Right forelimb (tissue), 1 donor: ENCODE results near the gene SPOCK1.
"Not testable (repeated sequence)": the region's sequence is repeated elsewhere in the genome, so short reads cannot be mapped to it uniquely, and the experiment has no call there.

Experiments
- DNase-seq: peaks from one replicate; pipeline ENCODE4 v3.0.0-alpha.2; 2018

SPOCK1 gene

DNA sequence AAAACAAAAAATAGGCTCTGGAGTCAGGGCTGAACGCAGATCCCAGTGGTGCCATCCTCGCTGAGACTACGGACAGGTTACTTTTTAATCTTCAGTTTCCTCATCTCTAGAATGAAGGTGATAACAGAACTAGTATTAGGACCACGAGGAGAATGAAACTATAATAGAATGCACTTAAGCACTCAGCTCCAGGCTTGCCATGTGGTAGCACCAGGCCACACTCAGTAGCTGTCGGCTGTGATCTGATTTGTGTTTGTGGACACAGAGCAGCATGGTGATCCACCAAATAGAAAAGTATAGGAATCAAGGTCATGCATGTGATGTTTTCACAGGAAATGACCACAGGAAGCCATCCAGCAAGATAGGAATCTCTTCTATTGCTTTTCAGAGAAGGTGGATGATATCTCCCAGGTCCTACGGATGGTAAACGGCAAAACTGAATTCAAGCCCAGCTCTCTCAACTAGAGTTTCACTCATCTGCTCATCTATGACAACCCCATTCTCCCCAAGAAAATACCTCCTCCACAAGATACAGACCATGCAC, 498.0 kb downstream of the SPOCK1 start:
- DNase-seq: no peak

DNA sequence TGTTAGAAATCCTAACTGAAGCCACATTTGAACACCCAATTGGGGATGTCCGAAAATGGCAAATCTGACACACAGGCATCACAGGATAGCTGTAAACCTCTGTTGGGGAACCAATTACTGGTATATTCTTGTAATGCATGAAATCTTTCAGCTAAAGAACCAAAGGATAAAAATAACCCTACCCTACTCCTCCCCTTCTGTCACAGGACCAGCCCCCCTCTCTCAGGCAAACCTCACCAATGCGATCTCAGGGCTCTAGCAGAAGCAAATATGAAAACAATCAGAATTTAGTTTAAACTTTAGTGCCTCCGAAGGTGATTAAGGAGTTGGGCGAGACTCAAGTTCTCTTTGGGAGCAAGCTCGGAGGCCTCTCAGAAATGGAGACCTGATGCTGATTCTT, 499.3 kb downstream of the SPOCK1 start:
- no peak for DNase-seq

DNA sequence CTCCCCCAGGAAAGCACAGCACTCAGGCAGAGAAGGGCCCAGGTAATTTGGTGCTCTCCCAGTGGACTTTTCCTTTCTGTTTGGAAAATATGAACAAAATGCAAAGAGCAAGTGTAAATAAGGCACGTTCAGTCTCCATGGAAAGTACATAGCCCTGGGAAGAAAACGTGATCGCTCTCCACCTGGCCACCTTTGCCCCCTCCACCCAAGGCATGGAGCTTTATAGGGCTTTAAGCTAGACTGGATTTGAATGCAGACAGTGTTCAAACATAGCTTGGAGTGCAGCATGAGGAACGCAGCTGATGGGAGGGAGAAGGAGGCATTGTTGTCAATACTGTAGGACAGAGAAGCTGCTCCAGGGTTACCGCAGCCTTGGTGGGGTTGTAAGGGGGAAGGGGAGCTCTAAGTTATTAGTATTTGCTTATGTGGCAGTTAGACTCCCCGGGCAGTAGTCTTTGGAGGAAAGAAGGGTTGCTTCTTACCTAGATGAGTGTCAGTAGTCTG, 500.2 kb downstream of the SPOCK1 start:
- DNase-seq: no peak

DNA sequence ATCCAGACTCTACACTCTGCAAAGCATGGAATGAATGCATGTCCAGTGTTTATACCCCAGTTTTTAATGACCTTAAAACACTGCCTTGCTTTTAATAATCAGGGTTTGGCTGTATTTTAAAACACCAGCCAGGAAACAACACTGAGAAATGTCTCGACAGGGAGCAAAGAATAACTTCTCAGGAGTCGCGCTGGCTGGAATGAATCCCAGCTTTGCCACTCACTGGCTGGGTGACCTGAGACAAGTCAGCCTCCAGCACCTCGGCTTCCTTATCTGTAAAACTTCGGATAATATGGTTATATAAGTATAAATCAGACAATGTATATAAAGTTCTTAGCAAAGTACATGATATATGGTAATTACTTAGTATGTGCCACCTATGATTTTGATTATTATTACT, 505.0 kb downstream of the SPOCK1 start:
- DNase-seq: no peak

DNA sequence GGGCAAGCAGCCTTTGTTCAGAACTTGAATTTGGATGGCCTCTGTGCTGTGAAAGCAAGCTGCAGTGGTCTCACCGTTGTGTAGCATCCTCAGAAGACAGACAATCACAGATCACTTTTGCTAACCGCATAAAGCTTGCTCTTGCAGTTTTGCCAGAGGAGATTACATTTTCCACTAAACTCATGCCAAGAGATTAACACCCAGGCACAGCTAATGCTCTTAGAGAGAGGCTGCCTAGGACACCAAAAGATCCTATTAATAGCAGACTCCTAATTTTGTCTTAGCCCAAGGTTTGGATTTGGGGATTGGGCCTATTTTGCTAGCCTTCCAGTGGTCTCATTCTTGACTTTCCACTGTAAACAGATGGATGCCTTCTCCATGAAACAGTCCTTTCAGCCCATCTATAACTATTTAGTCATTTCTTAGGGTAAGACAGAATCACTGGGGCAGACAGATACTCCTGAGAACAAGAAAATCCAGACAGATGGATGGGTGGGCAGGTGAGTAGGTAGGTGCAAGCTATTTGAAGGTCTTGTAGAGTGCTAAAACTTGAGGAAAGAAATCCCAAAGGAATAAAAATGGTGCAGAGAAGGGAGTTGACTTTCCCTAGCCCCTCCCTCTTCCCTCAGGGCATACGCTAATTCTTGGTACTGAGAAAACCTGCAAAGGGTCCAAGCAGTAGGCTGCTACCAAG, 506.2 kb downstream of the SPOCK1 start:
- no peak for DNase-seq

DNA sequence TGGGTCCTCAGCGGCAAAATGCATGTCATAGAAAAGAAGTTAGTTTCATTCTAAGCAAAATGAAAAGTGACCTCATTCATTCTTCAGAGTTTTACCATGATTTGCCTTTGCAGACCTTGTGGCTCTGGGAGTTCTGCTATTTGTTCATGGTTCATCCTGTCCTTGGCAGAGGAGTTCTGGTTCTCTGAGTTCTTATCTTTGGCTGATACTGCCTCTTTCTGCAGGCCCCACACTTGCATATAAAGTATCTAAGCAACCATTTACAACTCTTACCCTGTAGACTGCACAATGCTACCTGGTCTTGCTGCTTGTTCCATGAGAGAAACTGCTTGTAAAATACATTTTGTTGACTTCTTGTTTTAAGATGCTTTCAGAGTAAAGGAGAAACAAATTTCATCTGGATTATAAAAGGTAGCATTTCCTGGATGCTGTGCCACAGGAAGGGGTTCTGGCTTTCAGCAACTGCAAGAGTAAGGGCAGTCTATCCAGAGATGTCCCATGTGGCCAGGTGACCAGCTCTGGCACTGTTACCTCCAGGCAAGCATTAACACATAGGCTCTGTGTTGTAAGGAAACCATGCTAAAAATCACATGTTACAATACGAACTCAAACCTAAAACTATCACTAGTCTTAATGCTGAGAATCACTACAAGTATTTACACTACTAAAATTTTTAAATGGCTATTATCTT, 513.2 kb downstream of the SPOCK1 start:
- DNase-seq: no peak

DNA sequence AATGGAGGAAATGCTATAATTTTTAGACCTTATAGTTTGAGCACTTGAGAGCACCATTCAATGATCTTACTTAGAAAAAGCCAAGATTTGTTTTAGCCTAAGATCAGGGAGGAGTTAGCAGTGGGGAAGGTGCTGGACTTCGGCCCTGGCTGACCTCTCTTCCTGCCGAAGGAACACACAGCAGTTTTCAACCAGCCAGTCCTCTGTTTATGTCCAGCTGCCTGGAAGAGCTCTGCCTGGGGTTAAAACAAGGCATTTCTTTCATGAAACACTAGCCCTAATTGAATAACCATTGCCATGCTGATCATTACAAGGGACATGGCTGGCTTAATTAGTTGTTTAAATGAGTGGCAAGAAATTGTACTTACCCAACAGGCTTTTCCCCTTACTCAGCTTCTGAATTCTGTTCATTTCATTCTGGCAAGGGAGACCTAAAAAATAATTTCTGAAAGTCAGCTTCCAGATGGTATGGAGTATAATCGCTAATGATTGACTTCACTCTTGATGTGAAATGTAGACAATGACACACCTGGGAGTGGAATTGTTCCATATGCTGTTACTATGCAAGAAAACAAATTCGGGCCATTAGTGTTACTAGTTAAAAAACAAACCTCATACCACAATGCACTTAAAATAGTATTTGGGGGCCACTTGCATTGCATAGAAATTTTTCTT, 514.2 kb downstream of the SPOCK1 start:
- no peak for DNase-seq

DNA sequence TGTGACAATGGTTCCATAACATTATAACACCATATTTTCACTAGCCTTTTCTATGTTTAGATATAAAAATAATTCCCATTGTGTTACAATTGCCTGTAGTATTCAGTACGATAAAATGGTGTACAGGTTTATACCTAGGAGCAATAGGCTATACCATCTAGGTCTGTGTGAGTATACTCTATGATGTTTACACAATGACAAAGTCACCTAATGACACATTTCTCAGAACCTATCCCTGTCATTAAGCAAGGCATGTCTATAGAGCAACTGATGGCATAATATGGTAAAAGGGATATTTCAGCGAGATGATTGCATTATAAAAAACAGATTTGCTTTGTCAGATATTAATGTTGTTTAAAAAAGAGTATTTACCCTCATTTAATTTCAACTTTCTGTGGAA, 517.2 kb downstream of the SPOCK1 start:
- no peak for DNase-seq

DNA sequence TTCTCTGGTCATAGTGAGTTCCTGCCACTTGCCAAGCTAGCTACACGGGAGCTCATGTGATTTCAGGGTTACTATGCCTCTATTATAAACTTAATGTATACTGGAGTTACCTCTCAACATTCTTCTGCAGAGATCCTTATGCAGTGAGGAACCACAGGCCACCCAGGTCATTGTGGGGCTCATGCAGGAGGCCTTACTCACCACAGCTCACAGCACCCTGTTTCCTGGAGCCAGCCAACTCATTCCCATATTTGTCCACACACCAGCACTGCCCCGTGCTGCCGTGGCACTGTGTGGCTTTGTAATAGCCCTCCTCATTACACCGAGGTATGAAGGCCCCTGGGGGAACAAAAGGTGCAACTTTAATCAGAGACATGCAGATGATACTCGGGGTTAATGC, 520.0 kb downstream of the SPOCK1 start:
- DNase-seq: no peak

DNA sequence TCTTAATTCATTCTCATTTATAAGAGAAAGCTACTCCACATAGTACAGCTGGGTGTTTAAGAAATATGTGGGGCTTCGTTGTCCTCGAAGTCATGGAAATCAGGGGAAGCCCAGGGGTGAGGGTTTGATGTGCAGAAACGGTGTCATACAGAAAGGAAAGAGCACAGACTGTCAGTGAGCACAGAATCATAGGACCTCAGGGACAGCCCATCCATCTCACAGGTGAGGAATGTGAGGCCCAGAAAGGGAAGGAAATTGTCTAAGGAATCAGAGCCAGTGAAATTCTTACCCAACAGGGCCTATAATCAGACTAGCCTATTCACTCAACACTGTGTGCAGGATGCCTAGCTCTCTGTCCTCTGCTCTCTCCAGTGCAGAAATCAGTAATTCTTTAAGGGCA, 535.6 kb downstream of the SPOCK1 start:
- no peak for DNase-seq

DNA sequence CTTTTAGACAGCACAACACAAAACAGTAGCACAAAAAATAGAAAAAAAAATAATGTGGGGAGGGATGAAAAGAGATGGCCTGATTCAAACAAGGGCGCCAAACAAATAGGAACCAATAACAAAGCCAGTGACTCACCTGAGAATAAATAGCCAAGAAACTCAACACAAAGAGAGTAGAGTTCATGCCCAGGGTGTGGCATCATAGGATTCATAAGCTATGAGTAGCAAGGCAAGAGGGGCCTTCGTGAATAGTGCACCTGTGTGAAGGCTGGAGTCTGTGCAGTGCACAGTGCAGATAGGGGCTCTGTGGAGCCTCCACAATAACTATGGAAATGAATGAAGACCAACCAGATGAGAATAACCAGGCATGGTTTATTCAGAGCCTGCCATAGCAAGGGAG, 541.7 kb downstream of the SPOCK1 start:
- DNase-seq: no peak

DNA sequence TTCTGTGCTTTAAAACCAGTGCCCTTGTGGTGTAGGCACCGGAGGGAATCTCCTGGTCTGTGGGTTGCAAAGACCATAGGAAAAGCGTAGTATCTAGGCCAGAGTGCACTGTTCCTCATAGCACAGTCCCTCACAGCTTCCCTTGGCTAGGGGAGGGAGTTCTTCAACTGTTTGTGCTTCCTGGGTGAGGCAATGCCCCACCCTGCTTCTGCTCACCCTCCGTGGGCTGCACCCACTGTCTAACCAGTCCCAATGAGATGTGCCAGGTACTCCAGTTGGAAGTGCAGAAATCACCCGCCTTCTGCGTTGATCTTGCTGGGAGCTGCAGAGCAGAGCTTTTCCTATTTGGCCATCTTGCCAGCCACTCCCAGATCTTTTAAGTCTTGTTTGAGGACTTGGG, 545.0 kb downstream of the SPOCK1 start:
- DNase-seq: not testable (repeated sequence)

DNA sequence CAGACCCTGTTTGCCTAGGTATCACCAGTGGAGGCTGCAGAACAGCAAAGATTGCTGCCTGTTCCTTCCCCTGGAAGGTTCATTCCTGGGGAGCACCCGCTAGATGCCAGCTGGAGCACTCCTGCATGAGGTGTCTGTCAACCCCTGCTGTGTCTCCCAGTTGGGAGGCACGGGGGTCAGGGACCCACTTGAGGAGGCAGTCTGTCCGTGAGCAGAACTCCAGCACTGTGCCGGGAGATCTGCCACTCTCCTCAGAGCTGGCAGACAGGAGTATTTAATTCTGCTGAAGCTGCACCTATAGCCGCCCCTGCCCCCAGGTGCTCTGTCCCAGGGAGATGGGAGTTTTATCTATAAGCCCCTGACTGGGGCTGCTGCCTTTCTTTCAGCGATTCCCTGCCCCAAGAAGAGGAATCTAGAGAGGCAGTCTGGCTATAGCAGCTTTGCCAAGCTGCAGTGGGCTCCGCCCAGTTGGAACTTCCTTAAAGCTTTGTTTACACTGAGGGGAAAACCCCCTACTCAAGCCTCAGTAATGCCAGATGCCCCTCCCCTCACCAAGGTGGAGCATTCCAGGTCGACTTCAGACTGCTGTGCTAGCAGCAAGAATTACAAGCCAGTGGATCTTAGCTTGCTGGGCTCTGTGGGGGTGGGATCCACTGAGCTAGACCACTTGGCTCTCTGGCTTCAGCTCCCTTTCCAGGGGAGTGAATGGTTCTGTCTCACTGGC, 545.6 kb downstream of the SPOCK1 start:
- not testable (repeated sequence) for DNase-seq

DNA sequence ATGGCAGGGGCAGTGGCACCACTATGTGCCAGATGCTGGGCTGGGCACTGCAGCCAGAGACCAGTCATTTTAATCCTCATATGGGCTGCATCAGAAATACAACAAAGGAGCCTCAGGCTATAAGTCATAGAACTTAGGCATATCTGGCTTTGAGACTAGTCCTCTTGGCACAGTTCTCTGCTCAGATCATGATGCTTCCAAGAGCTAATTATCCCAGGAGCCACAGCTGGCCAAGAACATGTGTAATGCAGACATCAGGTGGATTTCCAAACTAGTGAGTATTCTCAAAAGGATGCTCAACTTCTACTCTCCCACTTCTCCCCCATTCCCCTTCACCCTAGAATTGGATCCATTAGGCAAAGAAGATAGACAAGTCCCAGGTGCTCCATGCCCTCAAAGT, 571.6 kb downstream of the SPOCK1 start:
- DNase-seq: no peak

DNA sequence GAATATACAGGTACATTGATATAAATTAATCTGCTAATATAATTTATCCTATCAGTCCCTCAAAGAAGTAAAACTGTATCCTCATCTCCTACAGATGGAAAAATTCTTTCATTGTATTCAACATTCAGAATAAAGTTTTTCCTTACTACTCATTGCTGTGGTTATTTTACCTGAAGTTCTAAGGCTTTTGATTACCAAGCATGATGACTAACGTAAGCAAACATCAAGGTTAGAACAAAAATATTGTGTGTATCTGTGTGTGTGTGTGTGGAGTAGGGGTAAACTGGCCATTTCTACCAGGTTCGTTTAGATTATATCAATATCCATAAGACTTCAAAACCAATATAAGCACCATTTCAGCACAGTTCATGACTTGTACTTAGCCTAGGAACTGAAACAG, 573.1 kb downstream of the SPOCK1 start:
- no peak for DNase-seq
